ENCODE measurements around the gene ACE.

Gene ACE

DNA sequence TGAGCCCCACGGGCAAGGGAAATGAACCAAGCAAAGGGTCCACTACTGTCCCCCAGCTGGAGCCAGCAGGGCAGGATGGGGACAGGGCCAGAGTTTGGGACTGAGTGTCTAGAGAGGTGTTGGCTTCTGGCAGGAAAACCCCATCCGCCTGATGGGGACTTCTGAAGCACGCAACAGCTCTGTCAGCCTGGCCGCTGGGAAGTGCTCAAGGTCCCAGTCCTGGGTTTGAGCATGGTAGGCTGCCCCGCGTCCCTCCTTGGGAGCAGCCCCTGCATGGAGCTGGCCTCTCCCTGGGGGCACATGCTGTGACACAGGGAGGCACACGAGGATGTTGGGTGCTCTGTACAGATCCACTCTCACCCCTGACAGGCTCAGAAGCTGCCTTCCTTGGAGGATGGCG is 14.6 kb downstream of the ACE start:
- no peak for DNase-seq (ENCODE audit: low spot score)

DNA sequence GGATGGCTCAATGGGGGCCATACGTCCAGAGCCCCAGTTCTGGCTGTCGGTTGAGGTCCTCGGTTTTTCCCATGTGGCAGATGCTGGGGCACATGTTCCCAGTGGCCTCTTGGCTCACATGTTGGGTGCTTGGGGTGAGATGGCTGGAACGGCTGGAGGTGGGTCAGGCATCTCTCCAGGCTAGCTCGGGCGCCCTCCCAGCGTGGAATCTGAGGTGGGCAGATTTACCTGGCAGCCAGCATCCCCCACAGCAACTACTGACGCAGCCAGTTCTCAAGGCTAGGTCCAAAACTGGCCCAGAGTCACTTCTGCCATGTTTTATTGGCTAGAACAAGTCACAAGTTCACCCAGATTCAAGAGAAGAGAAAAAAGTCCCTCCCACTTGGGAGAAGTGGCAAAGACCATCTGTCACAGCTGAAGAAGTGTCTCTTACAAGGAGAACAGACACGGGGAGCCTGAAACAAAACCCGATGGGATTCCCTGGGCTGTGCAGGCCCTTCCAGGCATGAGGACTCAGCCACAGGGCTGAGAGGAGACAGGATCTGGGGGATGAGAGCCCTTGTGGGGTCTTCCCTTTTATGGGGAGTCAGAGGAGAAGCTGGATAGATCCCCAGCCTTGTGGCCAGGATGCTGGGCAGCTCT is 15.2 kb downstream of the ACE start:
- DNase-seq (ENCODE audit: low spot score), result no peak

DNA sequence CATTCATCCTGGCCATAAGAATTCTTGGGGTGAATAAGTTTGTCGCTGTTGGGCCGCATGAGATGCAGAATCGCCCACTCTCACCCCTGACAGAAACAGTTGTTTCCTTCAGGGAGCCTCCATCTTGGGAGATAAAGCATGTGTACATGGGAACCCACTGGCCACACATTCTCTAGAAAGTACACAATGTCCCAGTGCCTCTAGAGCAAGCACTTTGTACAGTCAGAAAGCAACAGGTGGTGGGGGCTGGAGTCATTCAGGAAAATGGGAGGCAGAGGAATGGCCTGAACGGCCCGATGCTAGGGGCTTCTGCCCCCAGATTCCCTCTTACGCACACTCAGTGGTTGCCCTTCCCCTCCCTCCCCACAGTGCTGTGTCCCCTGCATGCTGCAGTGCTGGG is 16.1 kb downstream of the ACE start:
- no peak for DNase-seq (ENCODE audit: low spot score)

DNA sequence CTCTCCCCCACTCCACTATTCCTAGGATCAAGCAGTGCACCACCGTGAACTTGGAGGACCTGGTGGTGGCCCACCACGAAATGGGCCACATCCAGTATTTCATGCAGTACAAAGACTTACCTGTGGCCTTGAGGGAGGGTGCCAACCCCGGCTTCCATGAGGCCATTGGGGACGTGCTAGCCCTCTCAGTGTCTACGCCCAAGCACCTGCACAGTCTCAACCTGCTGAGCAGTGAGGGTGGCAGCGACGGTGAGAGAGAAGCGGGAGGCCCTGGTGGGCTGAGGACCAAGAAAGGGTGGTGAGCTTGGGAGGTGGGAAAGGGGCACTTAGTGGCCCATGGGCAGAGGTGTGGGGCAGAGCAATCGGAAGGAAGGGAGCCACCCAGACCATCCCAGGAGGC is 16.6 kb downstream of the ACE start:
- no peak for DNase-seq (ENCODE audit: low spot score)

DNA sequence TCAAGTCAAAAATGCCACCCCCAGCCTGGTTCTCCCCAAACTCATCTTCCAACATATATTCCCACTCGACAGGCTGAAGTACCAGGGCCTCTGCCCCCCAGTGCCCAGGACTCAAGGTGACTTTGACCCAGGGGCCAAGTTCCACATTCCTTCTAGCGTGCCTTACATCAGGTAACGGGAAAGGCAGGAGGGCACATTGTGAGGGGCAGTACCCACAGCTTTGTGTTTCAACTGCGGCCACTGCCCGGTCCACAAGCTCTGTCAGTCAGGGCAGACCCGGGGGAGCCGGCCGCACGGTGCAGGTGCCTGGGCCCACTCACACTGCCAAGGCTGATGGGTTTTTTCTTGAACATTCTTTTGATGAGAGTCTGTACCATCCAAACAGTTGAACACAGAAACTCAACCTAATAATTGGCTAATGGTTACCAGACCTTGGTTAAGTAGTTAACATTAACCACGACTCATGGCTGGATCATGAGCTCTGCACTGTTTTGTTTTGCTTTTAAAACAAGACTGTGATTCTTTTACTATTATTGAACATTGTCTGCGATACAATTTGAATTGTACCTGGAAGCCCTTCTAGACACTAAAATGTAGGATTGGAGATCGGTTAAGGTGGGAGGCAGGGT is 17.6 kb downstream of the ACE start:
- no peak for DNase-seq (ENCODE audit: low spot score)

DNA sequence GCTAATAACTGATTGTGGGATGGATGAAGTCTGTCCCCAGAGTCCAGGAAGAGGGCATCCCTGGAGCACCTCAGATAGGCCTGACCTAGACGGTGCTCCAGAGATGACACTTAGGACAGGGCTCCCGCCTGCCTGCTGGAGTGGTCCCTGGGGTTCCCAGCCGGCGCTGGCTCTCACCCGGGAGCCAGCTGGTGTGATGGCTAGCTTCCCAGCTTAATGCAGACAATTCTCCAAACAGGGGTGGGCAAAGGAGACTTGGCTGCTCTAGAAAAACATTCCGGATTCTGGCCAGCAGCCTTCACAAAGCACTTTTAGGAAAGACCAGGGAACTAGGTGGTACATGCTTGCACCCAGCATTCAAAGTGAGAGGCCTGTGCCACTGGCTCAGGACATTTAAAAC is 18.6 kb downstream of the ACE start:
- DNase-seq (ENCODE audit: low spot score), result no peak

DNA sequence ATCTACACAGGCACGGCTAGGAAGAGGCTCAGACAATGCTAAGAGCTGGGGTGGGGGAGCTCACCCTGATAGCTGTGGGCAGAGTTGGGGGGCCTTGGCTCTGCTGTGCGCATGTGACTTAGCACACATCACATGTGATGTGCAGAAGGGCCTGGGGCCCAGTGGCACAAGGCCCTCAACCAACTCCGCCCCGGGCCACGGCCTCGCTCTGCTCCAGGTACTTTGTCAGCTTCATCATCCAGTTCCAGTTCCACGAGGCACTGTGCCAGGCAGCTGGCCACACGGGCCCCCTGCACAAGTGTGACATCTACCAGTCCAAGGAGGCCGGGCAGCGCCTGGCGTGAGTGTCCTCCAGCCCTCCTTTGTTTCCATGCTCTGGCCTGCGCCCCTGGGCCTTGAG is 19.3 kb downstream of the ACE start:
- DNase-seq (ENCODE audit: low spot score), result no peak

DNA sequence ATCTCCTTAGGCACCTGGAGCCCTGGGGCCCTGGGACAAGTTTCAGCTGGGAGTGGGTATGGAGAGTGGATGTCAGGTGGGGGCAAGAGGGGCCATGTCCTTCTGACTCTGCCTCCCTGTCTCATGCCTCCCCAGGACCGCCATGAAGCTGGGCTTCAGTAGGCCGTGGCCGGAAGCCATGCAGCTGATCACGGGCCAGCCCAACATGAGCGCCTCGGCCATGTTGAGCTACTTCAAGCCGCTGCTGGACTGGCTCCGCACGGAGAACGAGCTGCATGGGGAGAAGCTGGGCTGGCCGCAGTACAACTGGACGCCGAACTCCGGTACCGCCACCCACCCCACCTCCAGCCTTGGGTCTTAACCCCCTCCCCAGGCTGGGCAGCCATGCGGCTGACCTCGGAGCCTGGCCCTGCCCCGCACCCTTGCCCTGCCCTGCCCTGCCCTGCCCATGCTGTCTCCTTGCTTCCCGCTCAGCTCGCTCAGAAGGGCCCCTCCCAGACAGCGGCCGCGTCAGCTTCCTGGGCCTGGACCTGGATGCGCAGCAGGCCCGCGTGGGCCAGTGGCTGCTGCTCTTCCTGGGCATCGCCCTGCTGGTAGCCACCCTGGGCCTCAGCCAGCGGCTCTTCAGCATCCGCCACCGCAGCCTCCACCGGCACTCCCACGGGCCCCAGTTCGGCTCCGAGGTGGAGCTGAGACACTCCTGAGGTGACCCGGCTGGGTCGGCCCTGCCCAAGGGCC is 20.0 kb downstream of the ACE start:
- no peak for DNase-seq (ENCODE audit: low spot score)

DNA sequence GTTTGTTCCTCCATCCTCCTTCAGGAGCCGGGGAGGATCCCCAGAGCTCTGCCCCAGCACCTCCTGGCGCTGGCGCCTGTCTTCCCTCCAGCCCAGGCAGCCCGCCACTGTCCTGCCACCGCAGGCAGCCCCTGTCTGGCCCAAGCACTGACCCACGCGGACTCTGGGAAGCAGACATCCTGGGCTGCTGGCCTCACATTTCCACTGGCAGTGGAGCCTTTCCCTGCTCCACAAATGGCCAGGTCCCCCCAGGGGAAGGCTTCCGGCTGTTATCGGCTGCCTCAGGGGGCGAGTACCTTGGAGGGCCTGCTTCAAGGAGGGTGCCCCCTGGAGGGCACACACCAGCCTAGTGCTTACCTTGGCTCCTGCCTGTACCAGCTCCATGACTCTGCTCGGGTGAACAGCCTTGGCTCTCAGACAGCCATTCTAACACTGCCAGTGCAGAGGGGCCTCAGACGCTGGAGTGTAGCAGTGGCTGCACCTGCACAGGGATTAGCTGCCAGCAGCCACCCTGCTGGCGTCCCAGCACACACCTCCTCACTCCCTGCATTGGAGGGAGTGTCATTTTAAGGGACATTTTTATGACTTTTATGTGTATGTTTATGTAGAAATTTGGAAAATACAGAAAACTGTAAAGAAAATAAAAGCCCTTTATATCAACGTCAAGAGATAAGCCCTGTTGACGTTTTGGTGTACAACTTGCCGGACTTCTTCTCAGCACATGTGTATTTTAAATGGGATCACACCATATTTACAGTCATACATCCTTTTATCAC is 21.0 kb downstream of the ACE start:
- DNase-seq (ENCODE audit: low spot score), result peak; percentile 80

DNA sequence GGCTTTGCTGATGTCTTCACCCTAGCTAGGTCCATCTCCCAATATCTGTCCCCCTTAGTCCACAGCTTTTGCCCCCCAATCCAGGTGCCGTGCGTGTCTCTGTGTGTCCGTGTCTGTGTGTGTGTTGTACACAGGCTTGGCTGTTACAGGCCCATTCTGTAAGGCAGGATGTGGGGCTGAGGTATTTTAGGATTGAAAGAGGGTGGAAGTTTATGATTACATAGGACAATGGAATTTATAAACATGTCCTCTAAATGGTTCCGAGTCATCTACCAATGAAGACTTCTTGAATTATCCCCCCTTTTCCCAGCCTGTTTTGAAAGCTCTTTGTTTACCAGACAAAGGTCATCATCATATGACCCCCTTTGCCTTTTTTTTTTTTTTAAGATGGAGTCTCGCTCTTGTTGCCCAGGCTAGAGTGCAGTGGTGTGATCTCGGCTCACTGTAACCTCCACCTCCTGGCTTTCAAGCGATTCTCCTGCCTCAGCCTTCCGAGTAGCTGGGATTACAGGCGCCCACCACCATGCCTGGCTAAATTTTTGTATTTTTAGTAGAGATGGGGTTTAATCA is 21.9 kb downstream of the ACE start:
- DNase-seq (ENCODE audit: low spot score), result no peak

DNA sequence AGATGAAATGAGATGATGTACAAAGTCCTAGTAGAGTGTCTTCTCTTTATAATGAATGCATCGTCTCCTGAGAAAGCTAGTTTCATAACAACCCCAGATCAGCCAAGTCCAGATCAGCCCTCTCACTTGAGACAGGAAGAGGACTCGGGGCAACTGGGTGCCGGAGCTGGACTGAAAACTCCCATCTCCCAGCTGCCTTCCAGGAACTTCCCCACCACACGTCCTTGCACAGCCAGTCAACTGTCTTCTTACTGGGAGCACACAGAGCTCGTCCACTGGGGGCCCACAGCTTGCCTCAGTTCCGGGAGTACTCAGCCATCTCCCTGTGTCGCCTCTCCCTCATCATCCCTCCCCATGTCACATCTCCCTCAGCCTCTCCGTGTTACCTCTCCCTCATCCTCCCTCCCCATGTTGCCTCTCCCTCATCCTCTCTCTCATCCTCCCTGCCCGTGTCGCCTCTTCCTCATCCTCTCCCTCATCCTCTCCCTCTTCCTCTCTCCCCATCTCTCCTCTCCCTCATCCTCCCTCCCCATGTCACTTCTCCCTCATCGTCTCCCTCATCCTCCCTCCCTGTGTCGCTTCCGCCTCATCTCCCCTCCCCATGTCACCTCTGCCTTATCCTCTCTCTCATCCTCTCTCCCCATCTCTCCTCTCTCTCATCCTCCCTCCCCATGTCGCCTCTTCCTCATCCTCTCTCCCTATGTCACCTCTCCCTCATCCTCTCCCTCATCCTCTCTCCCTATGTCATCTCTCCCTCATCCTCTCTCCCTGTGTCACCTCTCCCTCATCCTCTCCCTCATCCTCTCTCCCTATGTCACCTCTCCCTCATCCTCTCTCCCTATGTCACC is 23.9 kb downstream of the ACE start:
- no peak for DNase-seq (ENCODE audit: low spot score)

DNA sequence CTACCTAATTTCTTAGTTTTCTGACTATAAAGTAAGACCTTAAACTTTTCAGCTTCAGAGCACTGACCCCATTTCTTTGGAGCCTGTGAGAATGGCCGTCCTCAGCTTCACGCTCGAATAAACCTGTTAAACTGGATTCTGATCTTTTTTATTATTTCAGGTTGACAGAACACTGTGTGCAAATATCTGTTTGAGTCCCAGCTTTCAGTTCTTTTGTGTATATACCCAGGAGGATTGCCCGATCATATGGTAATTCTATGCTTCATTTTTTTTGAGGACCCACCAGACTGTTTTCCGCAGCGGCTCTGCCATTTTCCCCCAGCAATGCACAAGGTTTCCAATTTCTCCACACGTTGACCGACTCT is 26.5 kb downstream of the ACE start:
- DNase-seq (ENCODE audit: low spot score), result no peak

DNA sequence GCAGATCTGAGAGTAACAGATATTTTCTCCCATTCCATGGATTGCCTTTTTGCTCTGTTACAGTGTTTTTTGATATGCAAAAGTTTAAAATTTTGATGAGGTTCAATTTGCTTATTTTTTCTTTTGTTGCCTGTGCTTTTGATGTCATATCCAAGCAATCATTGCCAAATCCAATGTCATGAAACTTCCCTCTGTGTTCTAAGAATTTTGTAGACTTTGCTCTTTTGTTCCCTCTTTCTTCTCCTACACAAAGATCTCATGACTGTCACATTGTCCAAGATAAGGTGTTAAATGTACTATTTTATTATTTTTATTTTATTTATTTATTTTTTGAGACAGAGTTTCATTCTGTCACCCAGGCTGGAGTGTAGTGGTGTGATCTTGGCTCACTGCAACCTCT is 27.4 kb downstream of the ACE start:
- DNase-seq (ENCODE audit: low spot score), result no peak

DNA sequence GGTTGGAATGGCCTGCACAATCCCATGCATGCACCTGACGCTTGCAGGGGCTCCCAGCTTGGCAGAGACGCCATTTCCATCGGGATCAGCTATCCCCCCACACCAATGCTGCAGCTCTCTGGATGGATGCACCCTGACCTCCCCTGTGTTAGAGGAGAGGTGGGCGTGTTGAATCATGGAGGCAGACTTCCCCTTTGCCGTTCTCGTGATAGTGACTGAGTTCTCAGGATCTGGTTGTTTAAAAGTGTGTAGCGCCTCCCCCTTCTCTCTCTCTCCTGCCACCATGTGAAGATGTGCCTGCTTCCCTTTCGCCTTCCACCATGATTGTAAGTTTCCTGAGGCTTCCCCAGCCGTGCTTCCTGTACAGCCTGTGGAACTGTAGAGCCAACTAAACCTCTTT is 28.5 kb downstream of the ACE start:
- no peak for DNase-seq (ENCODE audit: low spot score)

DNA sequence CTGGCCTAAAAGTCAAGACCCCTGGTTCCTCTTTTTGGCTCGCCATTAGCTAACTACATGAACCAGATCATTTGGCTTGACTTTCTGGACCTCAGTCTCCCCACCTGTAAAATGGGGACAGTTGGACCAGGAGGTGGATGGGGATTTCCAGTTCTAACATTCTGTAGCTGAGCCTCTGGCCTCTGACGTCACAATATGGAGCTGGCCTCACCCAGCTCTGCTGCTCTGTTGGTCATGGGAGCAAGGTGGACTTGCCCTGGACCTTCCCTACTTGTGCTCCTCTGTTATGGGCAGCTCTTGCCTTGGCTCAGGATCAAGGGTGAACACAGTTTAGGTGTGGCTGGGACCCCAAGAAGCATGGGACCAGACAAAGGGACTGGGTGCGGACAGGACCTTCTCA is 29.8 kb downstream of the ACE start:
- no peak for DNase-seq (ENCODE audit: low spot score)

DNA sequence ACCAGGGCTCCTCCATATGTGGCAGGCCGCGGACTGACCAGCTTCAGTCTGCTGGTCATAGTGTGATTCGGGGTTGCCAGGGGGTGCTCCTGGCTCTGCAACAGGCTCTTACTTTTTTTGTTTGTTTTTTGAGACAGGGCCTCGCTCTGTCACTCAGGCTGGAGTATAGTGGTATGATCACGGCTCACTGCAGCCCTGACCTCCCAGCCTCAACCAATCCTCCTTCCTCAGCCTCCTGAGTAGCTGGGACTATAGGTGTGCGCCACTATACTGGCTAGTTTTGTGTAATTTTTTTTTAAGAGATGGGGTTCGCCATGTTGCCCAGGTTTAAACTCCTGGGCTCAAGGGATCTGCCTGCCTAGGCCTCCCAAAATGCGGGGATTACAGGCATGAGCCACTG is 34.5 kb downstream of the ACE start:
- DNase-seq (ENCODE audit: low spot score), result no peak

DNA sequence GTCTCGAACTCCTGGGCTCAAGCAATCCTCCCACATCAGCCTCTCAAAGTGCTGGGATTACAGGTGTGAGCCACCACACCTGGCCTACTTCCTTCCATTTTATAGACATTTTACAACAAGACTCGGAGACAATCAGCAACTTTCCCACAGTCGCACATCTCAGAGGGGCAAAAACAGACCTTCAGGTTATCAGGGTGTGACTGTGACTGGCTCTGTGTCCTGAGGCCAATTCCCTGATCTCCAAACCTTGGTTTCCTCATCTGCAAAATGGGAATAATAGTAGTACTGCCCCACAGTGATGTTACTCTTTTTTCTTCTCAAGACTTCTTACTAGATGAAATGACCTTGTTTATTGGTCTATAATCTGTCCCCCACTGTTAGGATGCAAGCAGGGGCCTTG is 35.5 kb downstream of the ACE start:
- no peak for DNase-seq (ENCODE audit: low spot score)

DNA sequence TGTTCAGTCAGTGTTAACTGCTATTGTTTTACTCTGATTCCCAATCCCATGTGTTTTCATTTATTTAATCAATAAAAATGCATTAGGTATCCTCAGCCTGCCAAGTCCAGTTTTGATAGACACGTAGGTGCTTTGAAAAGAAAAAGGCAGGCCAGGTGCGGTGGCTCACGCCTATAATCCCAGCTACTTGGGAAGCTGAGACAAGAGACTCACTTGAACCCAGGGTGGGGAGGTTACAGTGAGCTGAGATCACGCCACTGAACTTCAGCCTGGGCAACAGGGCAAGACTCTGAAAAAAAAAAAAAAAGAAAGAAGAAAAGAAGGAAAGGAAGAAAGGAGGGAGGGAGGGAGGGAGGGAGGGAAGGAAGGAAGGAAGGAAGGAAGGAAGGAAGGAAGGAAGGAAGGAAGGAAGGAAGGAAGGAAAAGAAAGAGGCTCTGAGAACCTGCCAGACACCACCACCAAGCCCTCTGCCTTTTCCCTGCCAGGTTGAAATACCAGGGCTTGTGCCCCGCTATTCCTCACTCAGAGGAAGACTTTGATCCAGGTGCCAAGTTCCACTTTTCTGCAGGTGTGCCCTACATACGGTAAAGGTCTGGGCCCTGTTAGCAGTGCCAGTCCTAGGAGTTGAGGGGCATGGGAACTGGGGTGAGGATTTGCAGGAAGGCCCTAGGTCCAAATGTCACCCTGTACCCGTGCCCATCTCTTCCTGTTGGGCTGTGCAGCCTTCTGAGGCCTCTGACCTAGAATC is 36.2 kb downstream of the ACE start:
- DNase-seq (ENCODE audit: low spot score), result no peak

DNA sequence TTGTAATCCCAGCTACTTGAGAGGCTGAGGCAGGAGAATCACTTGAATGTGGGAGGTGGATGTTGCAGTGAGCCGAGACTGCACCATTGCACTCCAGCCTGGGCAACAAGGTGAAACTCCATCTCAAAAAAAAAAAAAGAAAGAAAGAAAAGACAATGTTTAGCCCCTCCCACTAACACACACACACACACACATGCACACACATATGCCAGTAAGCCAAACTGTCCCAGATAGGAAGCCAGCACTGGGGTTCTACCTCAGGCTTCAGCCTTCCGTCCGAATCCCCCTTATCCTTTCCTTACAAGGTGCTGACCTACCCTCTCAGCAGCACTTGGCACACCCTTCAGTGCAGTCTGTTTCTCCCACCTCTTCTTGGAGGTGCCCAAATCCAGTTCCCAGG is 37.6 kb downstream of the ACE start:
- no peak for DNase-seq (ENCODE audit: low spot score)

DNA sequence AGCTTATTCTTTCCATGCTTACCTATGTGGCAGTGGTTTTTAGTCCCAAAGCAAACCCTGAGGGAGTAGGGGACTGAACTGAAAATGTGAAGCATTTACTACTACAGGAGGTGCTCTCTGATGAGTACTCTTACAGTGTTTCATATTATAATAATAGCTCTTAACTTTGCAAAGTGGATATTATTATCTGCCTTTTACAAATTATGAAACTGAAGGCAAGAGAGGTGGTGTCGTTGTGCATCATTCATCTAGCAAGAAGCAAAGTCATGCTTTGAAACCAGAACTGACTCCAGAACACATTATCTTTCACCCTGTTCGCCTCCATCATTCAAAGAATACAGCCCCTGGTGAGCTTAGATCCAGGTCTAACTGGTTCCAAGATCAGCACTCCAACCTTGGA is 38.1 kb downstream of the ACE start:
- no peak for DNase-seq (ENCODE audit: low spot score)

DNA sequence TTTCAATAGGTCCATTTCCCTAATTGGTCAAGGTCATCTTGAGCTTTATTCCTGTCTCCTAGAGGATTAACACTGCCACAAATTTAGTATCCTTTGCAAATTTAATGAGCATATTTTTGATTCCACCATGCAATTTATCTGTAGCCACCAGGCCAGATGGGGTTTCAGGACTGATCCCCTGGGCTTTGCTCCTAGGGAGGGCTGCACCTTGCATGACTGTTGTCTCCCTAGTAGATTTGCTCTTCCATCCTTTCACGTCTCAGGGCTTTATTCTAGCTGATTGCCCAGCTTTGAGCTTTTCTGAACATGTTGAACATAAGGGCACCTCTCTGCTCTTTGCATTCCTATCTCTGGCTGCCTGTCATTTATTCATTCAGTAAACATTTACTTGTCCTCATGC is 38.6 kb downstream of the ACE start:
- DNase-seq (ENCODE audit: low spot score), result no peak
